GM12878 (cell line): ENCODE measurements around the gene CAPN14. TPM values are rescaled to one million over a fixed set of nuclear protein-coding genes. Genes with fewer than 3 reads are reported as not detected.

ENCODE experiments used
- EP300 ChIP-seq, 2 experiments: fragments of 150-350 bp in 1 of 2; IDR thresholded peaks; 2 replicates each; pipeline ENCODE4 v1.6.1; 2011 to 2012; ENCODE audit warnings: low read depth in 2 of 2, low read length in 2 of 2, borderline replicate concordance in 1 of 2, improper control_type of control experiment in 1 of 2, inconsistent platforms in 1 of 2; ENCODE audit not compliant: control insufficient read depth in 1 of 2
- ESRRA ChIP-seq: IDR thresholded peaks from 2 replicates; pipeline ENCODE4 v1.6.1; 2012; ENCODE audit warnings: mild to moderate bottlenecking, low read length, improper control_type of control experiment
- FOXM1 ChIP-seq: IDR thresholded peaks from 2 replicates; pipeline ENCODE4 v1.6.1; 2012; ENCODE audit warnings: low read depth, mild to moderate bottlenecking, inconsistent platforms, low read length, moderate library complexity
- HDGF ChIP-seq: fragments of 450-650 bp; IDR thresholded peaks from 2 replicates; pipeline ENCODE4 v1.6.1; 2016; ENCODE audit warnings: antibody characterized with exemption
- JUND ChIP-seq: IDR thresholded peaks from 2 replicates; pipeline ENCODE4 v1.6.1; 2012; ENCODE audit warnings: low read depth, mild to moderate bottlenecking, low read length, improper control_type of control experiment, moderate library complexity
- MEF2B ChIP-seq: fragments of 450-650 bp; IDR thresholded peaks from 2 replicates; pipeline ENCODE4 v1.6.1; 2018; ENCODE audit warnings: mild to moderate bottlenecking, moderate library complexity; ENCODE audit not compliant: partially characterized antibody, poor library complexity, severe bottlenecking
- PAX8 ChIP-seq: fragments of 450-650 bp; IDR thresholded peaks from 2 replicates; pipeline ENCODE4 v1.6.1; 2017; ENCODE audit warnings: mild to moderate bottlenecking, moderate library complexity
- PML ChIP-seq: IDR thresholded peaks from 2 replicates; pipeline ENCODE4 v1.6.1; 2012; ENCODE audit warnings: low read length, inconsistent platforms
- SKIL ChIP-seq: fragments of 450-650 bp; IDR thresholded peaks from 2 replicates; pipeline ENCODE4 v1.6.1; 2017; ENCODE audit warnings: mild to moderate bottlenecking, low read depth, inconsistent platforms; ENCODE audit not compliant: poor library complexity, severe bottlenecking
- SUZ12 ChIP-seq: fragments of 200-600 bp; sonication (generic); IDR thresholded peaks from one replicate; pipeline ENCODE4 v1.6.1; 2018; ENCODE audit warnings: antibody characterized with exemption, mild to moderate bottlenecking; ENCODE audit not compliant: unreplicated experiment
- TAF1 ChIP-seq: IDR thresholded peaks from 2 replicates; pipeline ENCODE4 v1.6.1; 2011; ENCODE audit warnings: mild to moderate bottlenecking, low read depth, low read length, borderline replicate concordance
- ZNF207 ChIP-seq: fragments of 450-650 bp; IDR thresholded peaks from 2 replicates; pipeline ENCODE4 v1.6.1; 2014; ENCODE audit warnings: antibody characterized with exemption, mild to moderate bottlenecking, borderline replicate concordance
- ZNF24 ChIP-seq: fragments of 450-650 bp; IDR thresholded peaks from 2 replicates; pipeline ENCODE4 v1.6.1; 2017; ENCODE audit warnings: antibody characterized with exemption, mild to moderate bottlenecking
- polyA plus RNA-seq, 11 experiments: library from polyadenylated mRNA; depleted of rRNA in 4 of 11; unstranded in 6 of 11; stranded (reverse) in 5 of 11; fragments of >200 nt; fragmentation: Nextera tagmentation in 4 of 11; fragmentation: Illumina TruSeq in 1 of 11; extraction: Ambion mirVana in 4 of 11; extraction: Trizol in 1 of 11; gene quantifications; 1 replicate in 1 of 11; 2 replicates in 10 of 11; pipeline versions ENCODE4 v1.2.1 to v1.2.3, GENCODE V29; 2011 to 2016; ENCODE audit warnings: inconsistent platforms in 2 of 11, missing spikeins in 2 of 11, low read depth in 1 of 11
- total RNA-seq, 4 experiments: library from RNA; depleted of rRNA in 3 of 4; stranded (reverse); fragments of >200 nt in 3 of 4; fragmentation: Illumina TruSeq in 1 of 4; extraction: Trizol in 1 of 4; gene quantifications; 2 replicates each; pipeline versions ENCODE4 v1.2.1 to v1.2.3, GENCODE V29; 2013 to 2021
- TF ChIP-seq, protein P1 (sequence below): fragments of 450-650 bp; IDR thresholded peaks from 2 replicates; pipeline ENCODE4 v1.6.1; 2017; ENCODE audit warnings: low read depth, mild to moderate bottlenecking, moderate library complexity

Gene CAPN14
- total and polyA plus RNA-seq, 10 of the 15 experiments (the other 5 are each of a cell fraction or from before 2014, with no cell fraction given): 0.08 to 1.5 (median 1.1) TPM

GRCh38 chr2:31230751-31231150, 13.4 kb upstream of the CAPN14 start (continued):
- TF ChIP-seq SKIL (no peak), JUND (no peak), FOXM1 (no peak), ESRRA (no peak), HDGF (no peak), MEF2B (no peak), ZNF24 (no peak), ZNF207 (no peak), SUZ12 (no peak), PML (no peak), TAF1 (no peak), PAX8 (no peak), EP300 (IDR thresholded peaks at IDR 0.05; ENCODE audit: borderline replicate concordance in 1 of 2, control insufficient read depth in 1 of 2, low read depth in 2 of 2, low read length in 2 of 2) (no peak)
- TF ChIP-seq, protein P1, sequence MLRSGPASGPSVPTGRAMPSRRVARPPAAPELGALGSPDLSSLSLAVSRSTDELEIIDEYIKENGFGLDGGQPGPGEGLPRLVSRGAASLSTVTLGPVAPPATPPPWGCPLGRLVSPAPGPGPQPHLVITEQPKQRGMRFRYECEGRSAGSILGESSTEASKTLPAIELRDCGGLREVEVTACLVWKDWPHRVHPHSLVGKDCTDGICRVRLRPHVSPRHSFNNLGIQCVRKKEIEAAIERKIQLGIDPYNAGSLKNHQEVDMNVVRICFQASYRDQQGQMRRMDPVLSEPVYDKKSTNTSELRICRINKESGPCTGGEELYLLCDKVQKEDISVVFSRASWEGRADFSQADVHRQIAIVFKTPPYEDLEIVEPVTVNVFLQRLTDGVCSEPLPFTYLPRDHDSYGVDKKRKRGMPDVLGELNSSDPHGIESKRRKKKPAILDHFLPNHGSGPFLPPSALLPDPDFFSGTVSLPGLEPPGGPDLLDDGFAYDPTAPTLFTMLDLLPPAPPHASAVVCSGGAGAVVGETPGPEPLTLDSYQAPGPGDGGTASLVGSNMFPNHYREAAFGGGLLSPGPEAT: no peak
